Measurements from ENCODE around the gene CAPN3. TPM values are rescaled to one million over a fixed set of nuclear protein-coding genes. Genes with fewer than 3 reads are reported as not detected.

Gene CAPN3
- total RNA-seq, 2 experiments from 2014 or later, result 3.7 to 4.4 TPM

GRCh38 chr15:42408178-42408577 is 48.9 kb downstream of the CAPN3 start:
- no peak for DNase-seq
- Mint-ChIP-seq H3K4me1 (peaks cover 2% of the 10 kb centered on the region), H3K36me3 (ENCODE audit: low read depth) (peaks cover 6% of the 10 kb centered on the region), H3K4me3 (no peak overlapping the region), H3K27ac (no peak overlapping the region), H3K27me3 (no peaks in the 10 kb centered on the region), H3K9me3 (no peaks in the 10 kb centered on the region)
- ChIA-PET POLR2A (interaction anchor here (0.6 to 0.9 kb wide), 2 partner anchors 11 to 369 kb away, joined by 3 to 4 read pairs; no protein-coding TSS in a partner anchor), CTCF (no interaction called here)

- Mint-ChIP-seq H3K4me3 (no peak overlapping the region), H3K9me3 (no peaks in the 10 kb centered on the region), H3K36me3 (ENCODE audit: low read depth) (peaks cover 9% of the 10 kb centered on the region), H3K4me1 (no peaks in the 10 kb centered on the region), H3K27ac (no peak overlapping the region), H3K27me3 (no peaks in the 10 kb centered on the region)
- DNase-seq, result no peak
- POLR2A ChIA-PET, result no interaction called here
- CTCF ChIA-PET, result no interaction called here
These were observed 49.7 kb downstream of the CAPN3 start for GRCh38 chr15:42409011-42409410.

GRCh38 chr15:42411884-42412283 is 52.6 kb downstream of the CAPN3 start:
- Mint-ChIP-seq H3K27ac (no peak overlapping the region), H3K9me3 (no peaks in the 10 kb centered on the region), H3K4me3 (no peak overlapping the region), H3K27me3 (no peaks in the 10 kb centered on the region), H3K4me1 (no peaks in the 10 kb centered on the region), H3K36me3 (ENCODE audit: low read depth) (peaks cover 18% of the 10 kb centered on the region)
- DNase-seq, result no peak
- ChIA-PET POLR2A (no interaction called here), CTCF (no interaction called here)

GRCh38 chr15:42413920-42414319 is 54.6 kb downstream of the CAPN3 start:
- POLR2A ChIA-PET, result no interaction called here
- Mint-ChIP-seq H3K36me3 (ENCODE audit: low read depth) (peaks cover 29% of the 10 kb centered on the region), H3K9me3 (no peaks in the 10 kb centered on the region), H3K27ac (no peak overlapping the region), H3K27me3 (no peaks in the 10 kb centered on the region), H3K4me3 (no peak overlapping the region), H3K4me1 (no peaks in the 10 kb centered on the region)
- CTCF ChIA-PET, result no interaction called here
- DNase-seq, result no peak

GRCh38 chr15:42419369-42419768 is 60.1 kb downstream of the CAPN3 start:
- POLR2A ChIA-PET, result interaction anchor here (1.5 kb wide), 1 partner anchor 12 kb away, joined by 4 read pairs; no protein-coding TSS in a partner anchor
- CTCF ChIA-PET, result no interaction called here
- peaks cover 52% of the 10 kb centered on the region for H3K36me3 Mint-ChIP-seq (ENCODE audit: low read depth)
- H3K9me3 Mint-ChIP-seq, result no peaks in the 10 kb centered on the region
- H3K27ac Mint-ChIP-seq, result no peak overlapping the region
- DNase-seq, result no peak
- H3K4me3 Mint-ChIP-seq, result no peak overlapping the region
- no peaks in the 10 kb centered on the region for H3K4me1 Mint-ChIP-seq
- no peaks in the 10 kb centered on the region for H3K27me3 Mint-ChIP-seq

- no peak for DNase-seq
- no peak overlapping the region for H3K4me3 Mint-ChIP-seq
- H3K9me3 Mint-ChIP-seq, result no peaks in the 10 kb centered on the region
- peaks cover 59% of the 10 kb centered on the region for H3K36me3 Mint-ChIP-seq (ENCODE audit: low read depth)
- no peaks in the 10 kb centered on the region for H3K27me3 Mint-ChIP-seq
- H3K4me1 Mint-ChIP-seq, result no peaks in the 10 kb centered on the region
- no peak overlapping the region for H3K27ac Mint-ChIP-seq
- CTCF ChIA-PET, result no interaction called here
- POLR2A ChIA-PET, result no interaction called here
These were observed 62.1 kb downstream of the CAPN3 start for GRCh38 chr15:42421376-42421775.

GRCh38 chr15:42427429-42428223 is 68.3 kb downstream of the CAPN3 start:
- H3K27ac Mint-ChIP-seq, result no peak overlapping the region
- no peak overlapping the region for H3K4me3 Mint-ChIP-seq
- no peaks in the 10 kb centered on the region for H3K4me1 Mint-ChIP-seq
- no peaks in the 10 kb centered on the region for H3K27me3 Mint-ChIP-seq
- no peaks in the 10 kb centered on the region for H3K9me3 Mint-ChIP-seq
- peaks cover 48% of the 10 kb centered on the region for H3K36me3 Mint-ChIP-seq (ENCODE audit: low read depth)
- ChIA-PET POLR2A (no interaction called here), CTCF (no interaction called here)
- DNase-seq, result no peak

GRCh38 chr15:42444415-42445063 is 85.2 kb downstream of the CAPN3 start:
- DNase-seq, result no peak
- ChIA-PET POLR2A (no interaction called here), CTCF (no interaction called here)
- Mint-ChIP-seq H3K9me3 (no peaks in the 10 kb centered on the region), H3K4me3 (no peak overlapping the region), H3K36me3 (ENCODE audit: low read depth) (peaks cover 45% of the 10 kb centered on the region), H3K27me3 (no peaks in the 10 kb centered on the region), H3K27ac (no peak overlapping the region), H3K4me1 (no peaks in the 10 kb centered on the region)

GRCh38 chr15:42445551-42445950 is 86.2 kb downstream of the CAPN3 start:
- peaks cover under 1% of the 10 kb centered on the region for H3K4me1 Mint-ChIP-seq
- CTCF ChIA-PET, result interaction anchor here (1.5 kb wide), 1 partner anchor 427 kb away, joined by 3 read pairs; no protein-coding TSS in a partner anchor
- no peak overlapping the region for H3K27ac Mint-ChIP-seq
- H3K9me3 Mint-ChIP-seq, result no peaks in the 10 kb centered on the region
- DNase-seq, result no peak
- POLR2A ChIA-PET, result no interaction called here
- no peak overlapping the region for H3K4me3 Mint-ChIP-seq
- no peaks in the 10 kb centered on the region for H3K27me3 Mint-ChIP-seq
- H3K36me3 Mint-ChIP-seq (ENCODE audit: low read depth), result peaks cover 48% of the 10 kb centered on the region

- ChIA-PET POLR2A (no interaction called here), CTCF (no interaction called here)
- Mint-ChIP-seq H3K9me3 (no peaks in the 10 kb centered on the region), H3K27me3 (no peaks in the 10 kb centered on the region), H3K36me3 (ENCODE audit: low read depth) (peaks cover 58% of the 10 kb centered on the region), H3K4me1 (peaks cover 3% of the 10 kb centered on the region), H3K4me3 (no peak overlapping the region), H3K27ac (no peak overlapping the region)
- no peak for DNase-seq
These were observed 88.3 kb downstream of the CAPN3 start for GRCh38 chr15:42447599-42447998.

GRCh38 chr15:42448281-42448680 is 89.0 kb downstream of the CAPN3 start:
- Mint-ChIP-seq H3K27ac (no peak overlapping the region), H3K4me1 (peaks cover 3% of the 10 kb centered on the region), H3K4me3 (no peak overlapping the region), H3K36me3 (ENCODE audit: low read depth) (peaks cover 58% of the 10 kb centered on the region), H3K27me3 (no peaks in the 10 kb centered on the region), H3K9me3 (no peaks in the 10 kb centered on the region)
- DNase-seq, result no peak
- ChIA-PET CTCF (no interaction called here), POLR2A (no interaction called here)

- Mint-ChIP-seq H3K27ac (no peak overlapping the region), H3K4me3 (no peak overlapping the region), H3K36me3 (ENCODE audit: low read depth) (peaks cover 51% of the 10 kb centered on the region), H3K4me1 (peaks cover 3% of the 10 kb centered on the region), H3K9me3 (no peaks in the 10 kb centered on the region), H3K27me3 (no peaks in the 10 kb centered on the region)
- DNase-seq, result no peak
- CTCF ChIA-PET, result no interaction called here
- POLR2A ChIA-PET, result no interaction called here
These were observed 90.6 kb downstream of the CAPN3 start for GRCh38 chr15:42449770-42450424.

GRCh38 chr15:42450425-42450790 is 91.1 kb downstream of the CAPN3 start:
- H3K36me3 Mint-ChIP-seq (ENCODE audit: low read depth), result peaks cover 46% of the 10 kb centered on the region
- no peak overlapping the region for H3K27ac Mint-ChIP-seq
- DNase-seq, result no peak
- no peaks in the 10 kb centered on the region for H3K9me3 Mint-ChIP-seq
- ChIA-PET POLR2A (no interaction called here), CTCF (no interaction called here)
- H3K4me3 Mint-ChIP-seq, result no peak overlapping the region
- H3K4me1 Mint-ChIP-seq, result peaks cover 3% of the 10 kb centered on the region
- no peaks in the 10 kb centered on the region for H3K27me3 Mint-ChIP-seq

Data from activated CD4-positive, alpha-beta memory T cell treated with anti-CD3 and anti-CD28 coated beads, Interleukin-2, amount 10 ng/mL, durations not matched to agents 7 days and 5 days (primary cell).